GM23338 (cell line): ENCODE data around the gene STK38.

Experiments
- CREB1 ChIP-seq: fragments of 250-450 bp; sonication (Bioruptor Pico); IDR thresholded peaks from 2 replicates; pipeline ENCODE4 v1.5.0; 2020; ENCODE audit warnings: low read depth, mild to moderate bottlenecking, moderate library complexity
- EZH2 ChIP-seq: fragments of 200-600 bp; sonication (generic); IDR thresholded peaks from one replicate; pipeline ENCODE4 v1.8.0; 2017; ENCODE audit warnings: antibody characterized with exemption, mild to moderate bottlenecking, low read depth; ENCODE audit not compliant: unreplicated experiment
- EZH2phosphoT487 ChIP-seq: fragments of 200-600 bp; sonication (generic); IDR thresholded peaks from one replicate; pipeline ENCODE4 v1.8.1; 2018; ENCODE audit warnings: antibody characterized with exemption; ENCODE audit not compliant: unreplicated experiment
- JUNB ChIP-seq: IDR thresholded peaks from one replicate; pipeline ENCODE4 v1.6.1; 2016; ENCODE audit warnings: antibody characterized with exemption; ENCODE audit not compliant: unreplicated experiment
- POLR2AphosphoS5 ChIP-seq: IDR thresholded peaks from 2 replicates; pipeline ENCODE4 v1.6.1; 2016; ENCODE audit warnings: antibody characterized with exemption, low read depth
- REST ChIP-seq: IDR thresholded peaks from one replicate; pipeline ENCODE4 v1.6.1; 2018; ENCODE audit warnings: antibody characterized with exemption; ENCODE audit not compliant: unreplicated experiment
- ZNF114 ChIP-seq: fragments of 250-450 bp; sonication (Bioruptor Pico); IDR thresholded peaks from 2 replicates; pipeline ENCODE4 v1.5.0; 2020; ENCODE audit warnings: mild to moderate bottlenecking, moderate library complexity
- TF ChIP-seq, protein P1 (sequence below), 2 experiments: fragments of 200-600 bp in 1 of 2; sonication (generic) in 1 of 2; conservative IDR thresholded peaks; 2 replicates each; pipeline versions ENCODE4 v1.5.1 to v1.6.1; 2016 to 2017; ENCODE audit warnings: antibody characterized with exemption in 2 of 2, low read depth in 2 of 2, mild to moderate bottlenecking in 2 of 2, moderate library complexity in 1 of 2

DNA sequence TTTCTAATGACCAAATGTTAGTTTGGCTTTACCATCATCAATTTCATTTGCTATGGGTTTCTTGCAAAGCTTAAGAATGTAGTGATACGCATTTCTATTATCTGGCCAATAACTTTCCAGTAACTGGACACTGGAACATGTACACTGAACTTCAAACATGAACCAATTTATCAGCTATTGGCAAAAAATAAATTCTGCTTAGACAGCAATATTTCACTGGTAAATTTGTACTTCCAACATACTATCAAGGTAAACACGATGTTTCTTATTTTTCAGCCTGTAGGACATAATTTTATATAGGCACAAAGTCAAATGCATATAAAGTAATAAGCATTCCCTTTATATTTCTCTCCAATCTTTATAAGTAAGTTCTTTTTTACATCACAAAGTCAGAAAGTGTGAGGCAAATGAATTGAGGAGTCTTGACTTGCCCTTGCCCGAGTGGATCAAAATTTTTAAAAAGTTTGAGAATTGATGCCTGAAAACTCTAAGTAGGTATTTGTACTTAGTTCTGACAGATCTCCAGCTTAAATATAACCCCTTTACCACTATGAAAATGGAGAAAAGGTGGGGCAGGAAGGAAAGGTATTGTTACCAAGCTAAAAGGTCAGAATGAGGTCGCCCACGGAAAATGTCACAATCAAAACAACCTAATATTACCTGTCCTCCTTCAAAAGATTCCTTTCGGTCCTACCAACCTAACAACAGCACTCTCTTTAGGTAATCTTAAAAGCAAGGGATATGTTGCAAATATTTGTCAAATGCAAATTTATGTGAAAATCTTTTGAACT, 41.3 kb downstream of the STK38 start:
- TF ChIP-seq, protein P1, sequence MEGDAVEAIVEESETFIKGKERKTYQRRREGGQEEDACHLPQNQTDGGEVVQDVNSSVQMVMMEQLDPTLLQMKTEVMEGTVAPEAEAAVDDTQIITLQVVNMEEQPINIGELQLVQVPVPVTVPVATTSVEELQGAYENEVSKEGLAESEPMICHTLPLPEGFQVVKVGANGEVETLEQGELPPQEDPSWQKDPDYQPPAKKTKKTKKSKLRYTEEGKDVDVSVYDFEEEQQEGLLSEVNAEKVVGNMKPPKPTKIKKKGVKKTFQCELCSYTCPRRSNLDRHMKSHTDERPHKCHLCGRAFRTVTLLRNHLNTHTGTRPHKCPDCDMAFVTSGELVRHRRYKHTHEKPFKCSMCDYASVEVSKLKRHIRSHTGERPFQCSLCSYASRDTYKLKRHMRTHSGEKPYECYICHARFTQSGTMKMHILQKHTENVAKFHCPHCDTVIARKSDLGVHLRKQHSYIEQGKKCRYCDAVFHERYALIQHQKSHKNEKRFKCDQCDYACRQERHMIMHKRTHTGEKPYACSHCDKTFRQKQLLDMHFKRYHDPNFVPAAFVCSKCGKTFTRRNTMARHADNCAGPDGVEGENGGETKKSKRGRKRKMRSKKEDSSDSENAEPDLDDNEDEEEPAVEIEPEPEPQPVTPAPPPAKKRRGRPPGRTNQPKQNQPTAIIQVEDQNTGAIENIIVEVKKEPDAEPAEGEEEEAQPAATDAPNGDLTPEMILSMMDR (conservative IDR thresholded peaks at IDR 0.05; ENCODE audit: low read depth in 2 of 2): no peak
- TF ChIP-seq JUNB (no peak), EZH2 (no peak), EZH2phosphoT487 (no peak), REST (no peak), ZNF114 (no peak), POLR2AphosphoS5 (no peak), CREB1 (CRISPR knock-in tag) (no peak)
